Duodenal mucosa (tissue), 2 donors: ENCODE measurements around the gene USP7.

Source experiments
- H3K27ac ChIP-seq: one replicate; pipeline ENCODE4 v1.7.0; 2013; ENCODE audit warnings: low read depth, low read length
- H3K27me3 ChIP-seq, 2 donors: one replicate each; pipeline ENCODE4 v1.7.0; 2013; ENCODE audit warnings: low read length in 2 of 2, control low read depth in 1 of 2; ENCODE audit not compliant: insufficient read depth in 2 of 2, control insufficient read depth in 1 of 2
- H3K36me3 ChIP-seq, 2 donors: one replicate each; pipeline ENCODE4 v1.7.0; 2013; ENCODE audit warnings: low read length in 2 of 2, control low read depth in 1 of 2; ENCODE audit not compliant: insufficient read depth in 2 of 2, control insufficient read depth in 1 of 2
- H3K4me1 ChIP-seq, 2 donors: one replicate each; pipeline ENCODE4 v1.7.0; 2013; ENCODE audit warnings: low read length in 2 of 2, control low read depth in 1 of 2; ENCODE audit not compliant: insufficient read depth in 2 of 2, control insufficient read depth in 1 of 2
- H3K4me3 ChIP-seq, 2 donors: one replicate each; pipeline ENCODE4 v1.7.0; 2013; ENCODE audit warnings: low read length in 2 of 2, low read depth in 1 of 2
- H3K9ac ChIP-seq, 2 donors: one replicate each; pipeline ENCODE4 v1.7.0; 2013; ENCODE audit warnings: low read length in 2 of 2, low read depth in 1 of 2
- H3K9me3 ChIP-seq, 2 donors: one replicate each; pipeline ENCODE4 v1.7.0; 2013; ENCODE audit warnings: low read length in 2 of 2, control low read depth in 1 of 2; ENCODE audit not compliant: control insufficient read depth in 1 of 2

USP7 gene

DNA sequence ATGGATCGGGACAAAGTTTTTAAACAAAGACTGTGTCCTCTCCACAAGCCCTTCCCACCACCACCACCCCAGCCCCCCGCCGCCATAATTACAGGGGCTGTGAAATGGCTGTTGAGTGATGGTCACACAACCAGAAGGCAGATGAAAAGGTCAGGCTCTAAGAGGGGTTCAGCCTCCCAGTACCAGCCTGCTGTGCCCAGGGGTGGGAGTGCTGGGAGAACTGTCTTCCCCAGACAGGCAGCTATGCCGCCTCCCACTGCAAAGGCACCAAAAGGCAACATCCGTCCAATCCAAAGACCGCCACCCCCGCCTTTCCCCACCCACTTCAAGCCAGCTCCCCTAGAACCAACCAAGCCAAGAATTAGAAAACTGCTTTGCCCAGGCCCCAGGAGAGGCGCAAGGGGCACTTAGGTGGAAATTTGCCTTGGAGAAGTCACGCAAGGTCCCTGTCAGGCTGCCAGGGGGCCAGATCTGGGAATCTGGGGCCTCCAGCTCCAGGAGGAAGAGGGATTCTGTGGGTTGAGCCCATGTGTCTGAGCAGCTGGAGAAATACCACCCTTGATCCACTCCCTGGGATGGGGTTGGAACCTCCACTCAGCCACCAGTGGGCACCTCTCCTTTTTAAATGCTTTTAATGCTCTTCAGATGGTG, 109.3 kb downstream of the USP7 start:
- Histone ChIP-seq H3K9ac (no peak overlapping the region), H3K27me3 (no peaks in the 10 kb centered on the region), H3K4me3 (no peak overlapping the region), H3K4me1 (peaks cover 6 to 11% of the 10 kb centered on the region in 2 donors), H3K36me3 (peaks cover 41 to 81% of the 10 kb centered on the region in 2 donors), H3K9me3 (no peaks in the 10 kb centered on the region), H3K27ac (no peak overlapping the region)

DNA sequence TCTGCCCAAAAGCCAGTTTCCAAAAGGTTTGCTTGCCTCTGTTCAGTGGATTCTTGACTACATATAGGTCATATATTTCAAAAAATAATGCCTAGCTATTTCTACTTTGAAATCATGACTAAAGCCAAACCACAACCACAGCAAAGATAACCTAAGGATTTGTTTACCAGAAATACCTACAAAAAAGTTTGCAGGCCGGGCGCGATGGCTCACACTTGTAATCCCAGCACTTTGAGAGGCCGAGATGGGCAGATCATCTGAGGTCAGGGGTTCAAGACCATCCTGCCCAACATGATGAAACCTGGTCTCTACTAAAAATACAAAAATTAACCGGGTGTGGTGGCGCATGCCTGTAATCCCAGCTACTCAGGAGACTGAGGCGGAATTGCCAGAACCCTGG, 110.1 kb downstream of the USP7 start:
- Histone ChIP-seq H3K4me1 (peaks cover 6 to 11% of the 10 kb centered on the region in 2 donors), H3K4me3 (no peak overlapping the region), H3K9ac (no peak overlapping the region), H3K36me3 (peaks cover 49 to 81% of the 10 kb centered on the region in 2 donors), H3K27me3 (no peaks in the 10 kb centered on the region), H3K9me3 (no peaks in the 10 kb centered on the region), H3K27ac (no peak overlapping the region)

DNA sequence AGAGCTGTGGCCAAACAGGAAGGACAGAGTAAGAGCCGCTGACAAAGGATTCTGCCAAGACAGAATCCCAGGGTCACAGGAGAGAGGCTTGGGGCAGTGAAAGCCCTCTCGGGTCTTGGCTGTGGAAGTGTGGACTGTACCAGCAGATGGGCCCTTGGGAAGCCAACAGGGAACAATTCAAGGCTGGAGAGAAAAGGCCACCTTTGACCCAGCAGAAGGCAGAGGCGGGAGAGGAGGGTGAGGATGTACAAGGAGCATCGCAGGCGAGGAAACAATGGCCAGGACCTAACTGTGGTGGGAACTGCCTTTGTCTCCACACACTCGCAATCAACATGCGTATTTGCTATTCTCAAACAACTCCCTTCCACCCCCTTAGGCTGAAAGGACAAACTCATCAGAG, 110.6 kb downstream of the USP7 start:
- peaks cover 6 to 11% of the 10 kb centered on the region in 2 donors for H3K4me1 ChIP-seq
- H3K27ac ChIP-seq: no peak overlapping the region
- H3K9me3 ChIP-seq: no peaks in the 10 kb centered on the region
- no peaks in the 10 kb centered on the region for H3K27me3 ChIP-seq
- no peak overlapping the region for H3K4me3 ChIP-seq
- H3K36me3 ChIP-seq: peaks cover 54 to 81% of the 10 kb centered on the region in 2 donors
- H3K9ac ChIP-seq: no peak overlapping the region

DNA sequence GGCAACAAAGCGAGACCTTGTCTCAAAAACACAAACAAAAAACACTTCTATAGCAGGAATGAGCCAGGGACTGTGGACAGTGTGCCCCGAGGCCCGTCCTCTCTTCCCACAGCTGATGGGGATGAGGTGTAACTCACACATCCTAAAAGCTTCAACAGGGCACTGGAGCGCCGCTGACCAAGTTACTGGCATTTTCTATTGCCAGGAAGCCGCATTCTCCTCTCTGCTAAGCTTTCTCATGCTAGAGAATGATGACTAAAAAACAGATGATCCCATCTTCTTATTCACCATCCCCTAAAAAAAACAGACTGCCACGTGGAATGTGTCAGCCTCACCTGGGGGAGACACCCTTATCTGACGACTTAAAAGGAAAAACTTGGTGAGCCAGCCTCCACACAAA, 111.2 kb downstream of the USP7 start:
- no peaks in the 10 kb centered on the region for H3K9me3 ChIP-seq
- H3K27me3 ChIP-seq: no peaks in the 10 kb centered on the region
- peaks cover 6 to 11% of the 10 kb centered on the region in 2 donors for H3K4me1 ChIP-seq
- peaks cover 57 to 84% of the 10 kb centered on the region in 2 donors for H3K36me3 ChIP-seq
- H3K4me3 ChIP-seq: no peak overlapping the region
- no peak overlapping the region for H3K9ac ChIP-seq
- H3K27ac ChIP-seq: no peak overlapping the region

DNA sequence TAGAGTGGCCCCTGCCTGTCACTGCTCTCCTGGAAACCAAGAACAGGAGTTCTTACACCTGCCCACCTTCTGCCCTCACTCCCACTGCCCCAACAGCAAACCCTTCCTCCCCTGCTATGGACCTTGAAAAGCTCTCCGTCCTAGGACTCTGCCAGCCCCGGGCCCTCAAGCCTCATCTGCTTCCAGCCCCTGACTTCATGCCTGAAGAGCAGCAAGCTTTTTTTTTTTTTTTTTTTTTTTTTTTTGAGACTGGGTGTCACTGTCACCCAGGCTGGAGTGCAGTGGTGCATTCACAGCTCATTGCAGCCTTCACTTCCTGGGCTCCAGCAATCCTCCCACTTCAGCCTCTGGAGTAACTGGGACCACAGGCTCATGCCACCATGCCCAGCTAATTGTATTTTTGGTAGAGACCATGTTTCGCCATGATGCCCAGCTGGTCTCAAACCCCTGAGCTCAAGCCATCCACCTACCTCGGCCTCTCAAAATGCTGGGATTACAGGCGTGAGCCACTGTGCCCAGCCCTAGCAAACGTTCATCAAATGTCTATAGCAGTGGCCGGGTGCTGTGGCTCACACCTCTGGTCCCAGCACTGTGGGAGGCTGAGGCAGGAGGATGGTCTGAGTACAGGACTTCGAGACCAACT, 111.8 kb downstream of the USP7 start:
- Histone ChIP-seq H3K4me3 (no peak overlapping the region), H3K36me3 (peaks cover 59 to 88% of the 10 kb centered on the region in 2 donors), H3K27ac (no peak overlapping the region), H3K4me1 (peaks cover 6 to 11% of the 10 kb centered on the region in 2 donors), H3K27me3 (no peaks in the 10 kb centered on the region), H3K9ac (no peak overlapping the region), H3K9me3 (no peaks in the 10 kb centered on the region)

DNA sequence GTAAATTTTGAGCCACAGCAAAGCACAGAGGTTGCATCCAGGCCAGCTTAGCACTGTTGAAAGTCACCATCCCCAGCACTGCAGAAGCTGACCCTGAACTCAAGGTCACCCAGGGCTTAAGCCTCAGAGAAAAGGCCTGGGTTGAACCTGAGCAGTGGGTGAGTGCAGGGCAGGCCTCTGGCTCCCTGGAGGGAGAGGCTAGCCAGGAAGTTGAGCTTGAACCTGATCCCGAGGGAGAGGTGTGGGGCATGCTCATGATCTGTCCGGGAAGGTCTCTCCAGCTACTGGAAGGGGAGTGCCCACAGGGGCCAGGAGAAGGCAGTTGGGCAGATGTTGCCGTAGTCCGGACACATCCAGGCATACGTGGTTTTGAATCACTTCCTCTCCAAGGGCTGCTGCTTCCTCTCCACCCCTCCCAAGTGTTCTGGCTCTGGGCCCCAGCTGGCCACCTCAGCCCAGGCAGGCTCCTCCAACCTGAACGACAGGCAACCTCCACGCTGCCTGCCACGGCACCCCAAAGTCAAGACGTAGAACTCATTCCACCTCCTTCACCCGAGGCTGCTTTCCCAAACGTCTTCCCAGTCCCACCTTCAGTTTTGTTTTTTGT, 113.3 kb downstream of the USP7 start:
- no peak overlapping the region for H3K27ac ChIP-seq
- H3K4me3 ChIP-seq: no peak overlapping the region
- H3K9me3 ChIP-seq: no peaks in the 10 kb centered on the region
- H3K36me3 ChIP-seq: peaks cover 58 to 81% of the 10 kb centered on the region in 2 donors
- no peak overlapping the region for H3K9ac ChIP-seq
- H3K27me3 ChIP-seq: no peaks in the 10 kb centered on the region
- H3K4me1 ChIP-seq: peaks cover 6 to 11% of the 10 kb centered on the region in 2 donors

DNA sequence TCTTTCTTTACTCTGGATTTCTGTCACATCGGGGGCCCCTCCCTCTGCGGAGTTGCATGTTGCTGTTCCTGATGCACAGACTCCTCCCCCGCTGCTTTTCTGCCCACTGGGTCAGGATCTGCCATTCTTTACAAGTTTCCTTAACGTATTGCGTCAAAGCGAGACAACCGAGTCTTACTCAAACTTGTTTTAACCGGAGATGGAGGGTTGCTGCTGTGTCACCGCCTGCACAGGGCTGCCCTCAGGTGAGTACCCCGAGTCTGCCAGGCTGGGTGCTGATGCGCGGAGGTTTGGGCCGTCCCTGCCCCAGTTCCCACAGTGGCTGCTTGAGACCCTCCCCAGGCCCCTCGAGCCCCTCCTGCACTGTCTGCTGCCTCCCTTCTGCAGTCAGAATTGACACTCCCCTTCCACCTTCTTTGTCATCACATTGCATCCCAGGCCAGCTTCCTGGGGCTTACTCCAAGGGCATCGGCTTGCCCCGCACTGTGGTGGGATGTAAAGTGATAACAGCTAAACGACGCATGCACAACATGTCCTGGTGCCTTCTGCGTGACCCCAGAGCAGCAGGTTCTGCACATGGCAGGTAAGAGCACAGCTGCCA, 114.2 kb downstream of the USP7 start:
- no peak overlapping the region for H3K9ac ChIP-seq
- H3K9me3 ChIP-seq: no peaks in the 10 kb centered on the region
- H3K27me3 ChIP-seq: no peaks in the 10 kb centered on the region
- no peak overlapping the region for H3K27ac ChIP-seq
- H3K36me3 ChIP-seq: peaks cover 52 to 72% of the 10 kb centered on the region in 2 donors
- peaks cover 6 to 11% of the 10 kb centered on the region in 2 donors for H3K4me1 ChIP-seq
- no peak overlapping the region for H3K4me3 ChIP-seq

DNA sequence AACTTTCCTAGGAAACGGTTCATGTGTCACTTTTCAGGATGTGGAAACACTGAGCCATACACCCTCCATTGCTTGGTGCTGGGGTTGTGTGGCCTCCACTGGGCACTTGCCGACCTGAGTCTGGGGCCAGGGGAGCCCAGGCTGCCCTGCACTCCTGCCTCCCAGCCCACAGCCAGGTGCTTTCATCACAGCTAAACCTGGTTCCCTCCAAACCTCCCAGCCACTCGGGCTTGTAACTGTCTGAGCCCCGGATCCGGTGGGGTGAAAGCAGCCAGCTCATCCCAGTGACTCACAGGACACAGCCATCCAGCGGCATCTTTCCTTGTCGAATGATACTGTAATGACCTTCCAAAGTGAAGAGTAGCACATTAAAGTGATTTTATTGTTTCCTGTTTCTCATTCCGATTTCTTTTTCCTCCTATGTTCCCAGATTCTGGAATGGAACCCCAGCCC, 114.7 kb downstream of the USP7 start:
- Histone ChIP-seq H3K9ac (no peak overlapping the region), H3K27ac (no peak overlapping the region), H3K4me1 (peaks cover 6 to 11% of the 10 kb centered on the region in 2 donors), H3K36me3 (peaks cover 48 to 68% of the 10 kb centered on the region in 2 donors), H3K4me3 (no peak overlapping the region), H3K9me3 (no peaks in the 10 kb centered on the region), H3K27me3 (no peaks in the 10 kb centered on the region)

DNA sequence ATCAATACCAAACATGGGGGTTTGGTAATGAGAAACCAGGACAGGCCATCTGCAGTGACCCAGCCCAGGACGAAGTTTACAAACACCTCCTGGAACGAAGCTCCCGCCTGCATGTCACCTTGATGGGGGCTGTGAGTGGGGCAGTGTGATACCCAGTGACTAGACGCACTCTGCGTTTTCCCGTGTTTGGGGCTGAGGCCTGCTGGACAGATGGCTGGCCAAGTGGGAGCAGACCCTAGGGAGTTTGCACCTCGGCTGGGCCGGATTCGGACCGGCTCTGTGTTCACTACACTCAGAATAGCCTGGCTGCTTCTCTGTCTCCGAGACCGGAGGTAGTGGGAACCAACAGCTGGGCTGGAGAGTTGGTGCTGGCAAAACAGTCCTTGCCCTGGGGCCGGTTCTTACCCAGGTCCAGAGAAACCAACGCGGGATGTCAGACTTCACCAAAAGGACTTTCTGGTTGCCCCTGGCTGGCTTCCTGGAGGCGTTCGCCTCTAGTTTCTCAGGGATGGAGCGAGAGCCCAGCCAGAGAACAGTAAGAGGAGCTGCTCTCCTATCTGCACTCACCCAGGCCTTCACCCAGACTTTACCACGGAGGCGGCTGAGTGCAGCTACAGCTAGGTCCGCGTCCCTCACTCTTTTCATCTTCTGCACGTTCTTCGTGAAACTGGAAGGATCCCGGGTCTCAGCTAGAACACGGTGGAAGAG, 115.3 kb downstream of the USP7 start:
- no peak overlapping the region for H3K4me3 ChIP-seq
- H3K9me3 ChIP-seq: no peaks in the 10 kb centered on the region
- H3K4me1 ChIP-seq: peaks cover 6 to 11% of the 10 kb centered on the region in 2 donors
- no peaks in the 10 kb centered on the region for H3K27me3 ChIP-seq
- no peak overlapping the region for H3K27ac ChIP-seq
- peaks cover 42 to 65% of the 10 kb centered on the region in 2 donors for H3K36me3 ChIP-seq
- H3K9ac ChIP-seq: no peak overlapping the region
